Activated CD4-positive, alpha-beta T cell treated with anti-CD3 and anti-CD28 coated beads, Interleukin-2, Interleukin-6, amounts not matched to agents 100 ng/mL and 50 ng/mL, durations not matched to agents 16 hours and 8 hours (primary cell): ENCODE measurements around the gene GPR34.
"Not testable (repeated sequence)": the region's sequence is repeated elsewhere in the genome, so short reads cannot be mapped to it uniquely, and the experiment has no call there.

ENCODE experiments used
- DNase-seq: peaks from one replicate; pipeline ENCODE4 v3.0.0-alpha.2; 2020

Gene GPR34

GRCh38 chrX:41695426-41695825 lies 6.7 kb downstream of the GPR34 start:
- DNase-seq, result peak; percentile 51

GRCh38 chrX:41703574-41704029 lies 14.8 kb downstream of the GPR34 start:
- DNase-seq, result peak; percentile 60

GRCh38 chrX:41705042-41705441 lies 16.3 kb downstream of the GPR34 start:
- no peak for DNase-seq

- no peak for DNase-seq
Measured at GRCh38 chrX:41705680-41706374, 17.1 kb downstream of the GPR34 start.

GRCh38 chrX:41707218-41707617 lies 18.4 kb downstream of the GPR34 start:
- DNase-seq, result no peak

GRCh38 chrX:41708486-41708885 lies 19.7 kb downstream of the GPR34 start:
- no peak for DNase-seq

- peak; percentile 19 for DNase-seq
Measured at GRCh38 chrX:41711021-41711667, 22.4 kb downstream of the GPR34 start.

- DNase-seq, result peak; percentile 49
Measured at GRCh38 chrX:41716222-41716621, 27.4 kb downstream of the GPR34 start.

- no peak for DNase-seq
Measured at GRCh38 chrX:41716767-41717473, 28.1 kb downstream of the GPR34 start.

- DNase-seq, result no peak
Measured at GRCh38 chrX:41718481-41719235, 29.9 kb downstream of the GPR34 start.

GRCh38 chrX:41719610-41720009 lies 30.8 kb downstream of the GPR34 start:
- DNase-seq, result not testable (repeated sequence)

- DNase-seq, result peak; percentile 72
Measured at GRCh38 chrX:41720125-41720779, 31.5 kb downstream of the GPR34 start.

- DNase-seq, result peak; percentile 46
Measured at GRCh38 chrX:41721590-41721989, 32.8 kb downstream of the GPR34 start.

- peak; percentile 52 for DNase-seq
Measured at GRCh38 chrX:41722214-41722613, 33.4 kb downstream of the GPR34 start.

GRCh38 chrX:41722816-41723618 lies 34.2 kb downstream of the GPR34 start:
- DNase-seq, result no peak

- DNase-seq, result peak; percentile 13
Measured at GRCh38 chrX:41723826-41724225, 35.1 kb downstream of the GPR34 start, which contains the start of gene GPR82. Gene GPR82 (plus strand): TSS chrX:41724181. CDS start chrX:41727027, 2,846 bp downstream.

GRCh38 chrX:41728125-41728524 lies 39.4 kb downstream of the GPR34 start:
- DNase-seq, result no peak

- no peak for DNase-seq
Measured at GRCh38 chrX:41730081-41730480, 41.3 kb downstream of the GPR34 start.

- no peak for DNase-seq
Measured at GRCh38 chrX:41732260-41732659, 43.5 kb downstream of the GPR34 start.

- DNase-seq, result peak; percentile 68
Measured at GRCh38 chrX:41733939-41734338, 45.2 kb downstream of the GPR34 start.

GRCh38 chrX:41734530-41734929 lies 45.8 kb downstream of the GPR34 start:
- peak; percentile 40 for DNase-seq

- DNase-seq, result peak; percentile 43
Measured at GRCh38 chrX:41737065-41737464, 48.3 kb downstream of the GPR34 start.
